Erythroblast (primary cell): ENCODE measurements around the gene ZBTB44.

Experiments used
- GATA1 ChIP-seq: IDR thresholded peaks from 2 replicates; pipeline ENCODE4 v1.6.1; 2011; ENCODE audit warnings: low read depth, mild to moderate bottlenecking, control low read depth, low read length, moderate library complexity
- POLR2A ChIP-seq: IDR thresholded peaks from 2 replicates; pipeline ENCODE4 v1.6.1; 2011; ENCODE audit warnings: mild to moderate bottlenecking, low read length

DNA sequence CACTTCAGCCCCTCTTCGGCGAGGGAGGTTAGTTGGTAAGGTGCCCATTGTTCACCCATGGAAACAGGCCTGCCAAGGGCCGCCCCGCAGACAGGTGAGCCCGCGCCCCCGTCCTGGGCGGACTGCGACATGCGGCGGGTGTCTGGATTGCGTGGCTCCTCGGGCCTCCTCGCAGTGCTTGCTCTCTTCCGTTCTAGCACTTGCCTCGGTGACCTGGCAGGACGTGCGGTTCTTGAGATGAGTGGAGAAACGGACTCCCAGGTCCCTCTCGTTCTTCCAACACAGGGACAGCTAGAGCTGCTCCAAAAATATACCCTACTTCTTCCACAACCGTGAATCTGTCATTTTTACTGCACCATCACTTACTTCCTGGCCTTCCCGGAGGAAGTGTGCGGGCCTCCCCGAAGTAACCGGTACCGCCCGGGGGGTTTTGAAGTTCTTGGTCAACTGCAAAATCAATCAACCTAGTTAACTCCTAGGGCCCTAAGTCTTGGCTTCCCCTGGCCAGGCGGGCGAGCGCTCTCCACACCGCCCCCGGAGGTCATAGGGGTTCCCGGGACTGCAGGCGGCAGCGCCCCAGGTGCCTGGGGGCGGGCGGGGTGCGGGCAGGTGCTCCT, 745 bp upstream of the ZBTB44 start:
- TF ChIP-seq POLR2A = no peak
- TF ChIP-seq GATA1 = no peak
